ENCODE results near the gene CNTN1.

CNTN1 gene

DNA sequence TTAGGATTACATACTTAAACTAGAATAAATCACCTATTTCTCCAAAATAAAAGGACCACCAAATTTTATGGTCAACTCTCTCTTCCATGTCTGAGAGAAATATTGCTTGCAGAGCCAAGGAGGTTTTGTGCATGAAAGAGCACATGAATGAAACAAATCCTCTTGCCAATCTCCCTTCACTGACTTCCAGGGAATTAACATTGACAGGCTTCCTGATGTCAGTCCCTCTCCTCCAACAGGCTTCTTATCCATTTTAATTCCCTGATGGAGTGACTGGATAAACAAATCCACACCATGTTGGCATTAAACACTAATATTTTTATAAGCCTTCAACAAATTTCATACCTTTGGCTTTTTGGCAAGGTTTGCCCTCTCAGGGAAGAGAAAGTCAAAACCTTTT is 45.3 kb upstream of the CNTN1 start:
- no peak for TF ChIP-seq CTCF (conservative IDR thresholded peaks at IDR 0.05; ENCODE audit: control insufficient read depth, insufficient read depth, low read depth, low read length)
- H3K4me3 ChIP-seq (ENCODE audit: control insufficient read depth, low read depth, low read length): no peak overlapping the region
- DNase-seq (ENCODE audit: low read depth): no peak

DNA sequence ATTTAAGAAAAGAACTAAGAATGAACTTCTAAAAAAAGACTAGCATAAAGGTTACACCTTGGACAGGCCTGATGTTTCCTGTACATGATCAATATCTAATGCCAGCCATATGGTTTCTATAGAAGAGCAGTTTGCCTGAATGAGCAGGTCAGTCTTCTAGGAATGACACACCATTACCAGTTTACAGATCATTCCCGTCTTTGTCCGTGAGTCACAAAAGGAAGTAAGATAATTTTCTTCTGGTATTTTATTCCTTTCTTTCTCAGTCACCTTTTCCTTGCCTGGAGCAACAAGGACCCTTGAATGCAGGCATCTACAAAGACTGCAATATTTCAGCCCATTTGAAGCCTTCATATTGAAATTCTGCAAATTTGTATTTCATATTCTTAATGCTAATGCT is 44.6 kb upstream of the CNTN1 start:
- TF ChIP-seq CTCF (conservative IDR thresholded peaks at IDR 0.05; ENCODE audit: control insufficient read depth, insufficient read depth, low read depth, low read length): no peak
- DNase-seq (ENCODE audit: low read depth): peak; percentile 46
- no peak overlapping the region for H3K4me3 ChIP-seq (ENCODE audit: control insufficient read depth, low read depth, low read length)

DNA sequence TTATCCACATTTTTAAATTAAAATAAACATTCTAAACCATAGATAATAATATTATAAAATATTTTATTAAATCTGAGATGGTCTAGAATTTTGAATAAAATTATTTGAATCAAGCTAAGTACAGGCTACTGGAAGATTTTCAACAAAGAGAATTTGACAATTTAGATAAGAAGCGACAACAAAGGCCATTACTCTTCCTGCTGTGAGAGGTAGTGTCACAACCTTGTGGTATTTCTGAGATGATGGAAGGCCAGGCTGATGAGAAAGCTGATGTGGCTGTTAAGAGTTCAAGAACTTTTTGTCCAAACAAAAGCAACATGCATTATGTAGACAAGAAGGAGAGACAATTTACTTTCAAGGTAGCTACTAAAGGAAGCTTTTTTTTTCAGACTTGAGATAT is 43.7 kb upstream of the CNTN1 start:
- no peak for DNase-seq (ENCODE audit: low read depth)
- no peak overlapping the region for H3K4me3 ChIP-seq (ENCODE audit: control insufficient read depth, low read depth, low read length)
- TF ChIP-seq CTCF (conservative IDR thresholded peaks at IDR 0.05; ENCODE audit: control insufficient read depth, insufficient read depth, low read depth, low read length): no peak

DNA sequence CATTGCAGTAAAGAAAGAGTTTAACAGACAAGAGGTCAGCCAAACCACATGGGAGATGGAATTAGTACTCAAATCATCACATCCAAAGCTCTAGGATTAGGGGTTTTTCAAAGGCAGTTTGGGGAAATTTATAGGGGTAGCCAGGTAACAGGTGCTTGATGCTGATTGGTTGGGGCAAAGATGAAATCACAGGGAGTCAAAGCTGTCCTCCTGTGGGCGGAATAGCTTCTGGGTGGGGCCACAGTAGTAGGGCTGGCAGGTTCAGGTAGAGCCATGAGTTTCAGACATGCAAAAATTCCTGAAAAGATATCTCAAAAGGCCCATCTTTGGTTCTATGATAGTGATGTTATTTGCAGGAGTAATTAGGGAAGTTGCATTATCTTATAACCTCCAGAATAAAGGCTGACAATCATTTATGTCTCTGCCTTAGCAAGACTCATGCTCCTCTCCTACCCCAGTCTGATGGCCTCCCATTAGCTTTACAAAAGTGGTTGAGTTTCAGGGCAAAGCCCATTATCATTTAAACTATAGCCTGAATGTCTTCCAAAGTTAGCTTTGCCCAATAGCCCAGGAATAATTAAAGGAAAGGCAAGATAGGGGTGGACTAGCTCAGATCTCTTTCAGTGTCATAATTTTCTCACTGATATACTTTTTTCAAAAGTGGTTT is 42.1 kb upstream of the CNTN1 start:
- DNase-seq (ENCODE audit: low read depth): no peak
- H3K4me3 ChIP-seq (ENCODE audit: control insufficient read depth, low read depth, low read length): no peak overlapping the region
- TF ChIP-seq CTCF (conservative IDR thresholded peaks at IDR 0.05; ENCODE audit: control insufficient read depth, insufficient read depth, low read depth, low read length): no peak

GRCh38 chr12:40655451-40655850 is 36.8 kb upstream of the CNTN1 start:
- no peak overlapping the region for H3K4me3 ChIP-seq (ENCODE audit: control insufficient read depth, low read depth, low read length)
- TF ChIP-seq CTCF (conservative IDR thresholded peaks at IDR 0.05; ENCODE audit: control insufficient read depth, insufficient read depth, low read depth, low read length): no peak
- peak; percentile 42 for DNase-seq (ENCODE audit: low read depth)

DNA sequence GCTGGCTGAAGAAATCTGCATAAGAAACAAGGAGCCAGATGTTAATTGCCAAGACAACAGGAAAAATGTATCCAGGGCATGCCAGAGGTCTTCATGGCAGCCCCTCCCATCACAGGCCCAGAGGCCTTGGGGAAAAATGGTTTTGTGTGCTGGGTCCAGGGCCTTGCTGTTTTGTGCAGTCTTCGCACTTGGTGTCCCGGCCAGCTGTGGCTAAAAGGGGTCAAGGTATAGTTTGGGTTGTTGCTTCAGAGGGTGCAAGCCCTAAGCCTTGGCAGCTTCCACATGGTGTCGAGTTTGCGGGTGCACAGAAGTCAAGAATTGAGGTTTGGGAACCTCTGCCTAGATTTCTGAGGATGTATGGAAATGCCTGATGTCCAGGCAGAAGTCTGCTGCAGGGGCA is 29.9 kb upstream of the CNTN1 start:
- TF ChIP-seq CTCF (conservative IDR thresholded peaks at IDR 0.05; ENCODE audit: control insufficient read depth, insufficient read depth, low read depth, low read length): no peak
- no peak overlapping the region for H3K4me3 ChIP-seq (ENCODE audit: control insufficient read depth, low read depth, low read length)
- no peak for DNase-seq (ENCODE audit: low read depth)

DNA sequence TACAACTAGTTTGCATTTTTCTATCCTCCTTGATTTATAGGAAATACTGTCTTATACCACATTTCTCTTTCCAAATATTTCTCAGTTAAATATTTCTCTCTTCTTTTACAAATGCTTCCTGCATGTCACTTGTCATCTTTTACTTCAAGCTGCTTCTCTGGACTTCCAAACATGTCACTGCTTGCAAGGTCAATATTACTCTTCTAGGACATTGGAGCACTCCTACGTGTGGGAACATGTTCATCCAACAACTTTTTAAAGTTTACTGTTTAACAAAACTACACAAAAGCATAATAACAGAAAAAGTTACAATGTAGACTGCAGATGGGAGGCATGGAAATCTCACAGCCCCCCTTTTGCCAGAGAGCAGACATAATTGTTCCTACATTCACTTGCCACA is 28.5 kb upstream of the CNTN1 start:
- no peak for DNase-seq (ENCODE audit: low read depth)

More for the DNA sequence above, 28.5 kb upstream of the CNTN1 start:
- H3K4me3 ChIP-seq (ENCODE audit: control insufficient read depth, low read depth, low read length): no peak overlapping the region
- TF ChIP-seq CTCF (conservative IDR thresholded peaks at IDR 0.05; ENCODE audit: control insufficient read depth, insufficient read depth, low read depth, low read length): no peak
